IPS-15b (cell line): ENCODE measurements around the gene DIO3.

ENCODE experiments used
- H3K27me3 ChIP-seq: one replicate; pipeline ENCODE4 v1.6.1; 2013; ENCODE audit warnings: low read length; ENCODE audit not compliant: control insufficient read depth, insufficient read depth
- H3K36me3 ChIP-seq: one replicate; pipeline ENCODE4 v1.6.1; 2013; ENCODE audit warnings: low read length; ENCODE audit not compliant: control insufficient read depth, insufficient read depth
- H3K4me1 ChIP-seq: one replicate; pipeline ENCODE4 v1.6.1; 2013; ENCODE audit warnings: mild to moderate bottlenecking, low read length; ENCODE audit not compliant: control insufficient read depth, insufficient read depth
- H3K4me3 ChIP-seq: one replicate; pipeline ENCODE4 v1.5.1; 2013; ENCODE audit warnings: low read depth, low read length
- H3K9ac ChIP-seq: one replicate; pipeline ENCODE4 v1.6.1; 2013; ENCODE audit warnings: low read depth, mild to moderate bottlenecking, low read length
- H3K9me3 ChIP-seq: one replicate; pipeline ENCODE4 v1.6.1; 2013; ENCODE audit warnings: mild to moderate bottlenecking, low read length; ENCODE audit not compliant: control insufficient read depth, insufficient read depth

The DIO3 gene

DNA sequence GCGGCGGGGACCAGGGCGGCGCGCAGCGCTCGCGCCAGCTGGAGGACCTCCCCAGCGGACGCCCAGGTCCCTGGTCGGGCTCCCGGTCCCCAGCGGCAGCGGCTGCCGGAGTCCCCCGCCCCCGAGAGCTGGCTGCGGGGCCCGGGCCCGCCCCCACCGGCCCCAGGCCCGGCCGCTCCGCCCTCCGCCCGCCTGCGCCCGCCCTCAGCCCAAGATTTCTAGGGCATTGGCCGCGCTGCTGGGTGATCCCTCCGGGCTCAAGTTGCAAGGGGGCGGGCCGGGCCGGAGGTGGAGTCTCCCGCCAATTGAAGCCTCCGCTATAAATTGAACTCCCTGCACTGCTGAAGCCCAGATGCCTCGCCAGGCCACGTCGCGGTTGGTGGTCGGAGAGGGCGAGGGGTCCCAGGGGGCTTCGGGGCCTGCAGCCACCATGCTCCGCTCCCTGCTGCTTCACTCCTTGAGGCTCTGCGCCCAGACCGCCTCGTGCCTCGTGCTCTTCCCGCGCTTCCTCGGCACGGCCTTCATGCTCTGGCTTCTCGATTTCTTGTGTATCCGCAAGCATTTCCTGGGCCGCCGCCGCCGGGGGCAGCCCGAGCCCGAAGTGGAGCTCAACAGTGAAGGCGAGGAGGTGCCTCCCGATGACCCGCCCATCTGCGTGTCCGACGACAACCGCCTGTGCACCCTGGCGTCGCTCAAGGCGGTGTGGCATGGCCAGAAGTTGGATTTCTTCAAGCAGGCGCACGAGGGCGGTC, at the start of gene DIO3:
DIO3 (plus strand) TSS at position 351 of the 752 bp plus-strand sequence.
- Histone ChIP-seq H3K4me3 (no peak within 1 kb of the TSS), H3K27me3 (peaks cover 87% of the 10 kb centered on the region), H3K4me1 (no peaks in the 10 kb centered on the region)

DNA sequence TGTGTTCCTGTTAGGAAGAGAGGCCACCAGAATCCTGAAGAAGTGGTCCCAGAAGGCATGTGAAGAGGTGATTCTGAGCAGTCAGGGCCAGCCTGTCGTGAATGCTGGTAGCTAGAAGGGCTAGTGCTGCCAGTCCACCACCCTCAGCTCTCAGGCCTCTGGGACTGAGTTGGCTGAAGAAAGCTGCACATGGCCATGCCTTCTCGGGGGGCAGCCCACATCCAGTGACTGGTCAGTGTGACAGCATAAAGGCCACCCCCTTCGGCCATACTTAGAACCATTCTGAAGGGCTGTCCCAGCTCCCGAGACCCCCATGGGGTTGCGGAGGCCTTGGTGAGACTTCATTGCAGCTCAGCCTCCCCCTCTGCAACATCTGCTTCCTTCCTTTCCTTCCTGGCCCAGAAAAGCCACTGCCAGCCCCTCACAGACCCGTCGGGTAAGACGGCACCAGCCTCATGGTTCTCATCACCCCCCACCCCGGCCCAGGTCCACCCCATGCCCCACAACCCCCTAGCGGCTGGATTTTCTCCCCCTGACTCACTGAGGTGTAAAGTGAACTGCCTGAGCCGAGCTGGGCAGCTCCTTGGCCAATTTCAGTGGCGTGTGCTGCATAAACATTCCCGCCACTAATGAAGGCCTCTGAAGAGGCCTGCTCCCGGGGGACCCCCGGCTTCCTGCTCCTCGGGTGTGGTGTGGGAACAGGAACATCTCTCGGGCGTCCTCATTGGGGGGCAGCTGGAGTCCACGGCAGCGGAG, 49.5 kb upstream of the DIO3 start:
- Histone ChIP-seq H3K4me1 (no peaks in the 10 kb centered on the region), H3K4me3 (no peak overlapping the region), H3K27me3 (no peaks in the 10 kb centered on the region), H3K36me3 (no peaks in the 10 kb centered on the region), H3K9me3 (no peaks in the 10 kb centered on the region), H3K9ac (no peak overlapping the region)

More for the DNA sequence above, at the start of gene DIO3:
- Histone ChIP-seq H3K36me3 (no peaks in the 10 kb centered on the region), H3K9ac (no peak within 1 kb of the TSS), H3K9me3 (peaks cover 9% of the 10 kb centered on the region)

DNA sequence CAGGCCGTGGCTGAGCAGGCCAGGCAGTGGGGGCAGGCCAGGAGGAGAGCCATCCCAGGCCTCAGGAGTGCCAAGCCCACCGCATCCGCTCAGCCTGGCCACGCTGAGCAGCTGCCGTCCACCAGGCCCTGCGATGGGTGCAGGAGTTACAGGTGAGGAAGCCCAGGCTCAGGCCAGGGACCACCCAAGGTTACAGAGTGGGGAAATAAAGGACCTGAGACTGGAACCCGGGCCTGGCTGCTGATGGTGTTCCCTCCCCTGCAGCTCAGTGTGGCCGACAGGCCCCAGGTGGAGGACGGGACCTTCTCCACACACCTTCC, 49.0 kb upstream of the DIO3 start:
- Histone ChIP-seq H3K9me3 (no peaks in the 10 kb centered on the region), H3K27me3 (no peaks in the 10 kb centered on the region), H3K4me1 (no peaks in the 10 kb centered on the region), H3K4me3 (no peak overlapping the region), H3K9ac (no peak overlapping the region), H3K36me3 (no peaks in the 10 kb centered on the region)

DNA sequence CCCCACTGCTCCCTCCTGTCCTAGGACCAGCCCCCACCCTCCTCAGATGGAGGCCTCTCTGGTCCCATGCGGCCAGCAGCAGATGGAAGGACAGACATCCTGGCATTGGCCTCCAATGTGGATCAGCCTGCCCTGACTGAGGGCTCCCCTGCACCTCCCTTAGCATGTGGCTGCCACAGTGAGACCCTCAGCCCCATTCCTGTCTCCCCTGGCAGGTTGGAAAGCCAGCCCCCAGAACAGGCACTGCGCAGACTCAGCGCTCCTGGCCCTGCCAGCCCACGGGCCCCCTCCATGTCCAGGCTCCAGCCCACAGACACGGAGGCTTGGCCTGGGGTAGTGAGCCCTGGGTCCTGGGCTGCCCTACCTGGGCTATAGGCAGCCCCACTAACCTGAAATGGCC, 47.2 kb upstream of the DIO3 start:
- Histone ChIP-seq H3K27me3 (no peaks in the 10 kb centered on the region), H3K4me1 (no peaks in the 10 kb centered on the region), H3K4me3 (no peak overlapping the region), H3K36me3 (no peaks in the 10 kb centered on the region), H3K9ac (no peak overlapping the region), H3K9me3 (no peaks in the 10 kb centered on the region)

DNA sequence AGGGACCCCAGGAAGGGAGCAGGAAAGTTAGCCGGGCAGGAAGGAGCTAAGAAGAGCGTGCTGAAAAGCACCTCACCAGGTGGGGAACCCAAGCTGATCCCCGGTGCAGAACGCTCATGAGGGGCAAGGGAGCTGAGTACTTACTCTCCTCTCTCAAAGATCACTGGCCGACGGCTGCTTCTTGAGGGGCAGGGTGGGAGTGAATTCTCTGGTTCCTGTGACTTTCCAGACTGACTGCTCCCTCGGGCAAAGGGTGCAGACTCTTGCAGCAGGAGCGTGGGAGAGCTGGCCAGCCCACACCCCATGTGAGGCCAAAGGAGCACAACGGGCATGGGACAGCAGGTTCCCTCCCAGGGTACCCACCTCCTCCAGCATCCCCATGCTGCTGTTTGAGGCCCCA, 44.9 kb upstream of the DIO3 start:
- no peaks in the 10 kb centered on the region for H3K36me3 ChIP-seq
- no peak overlapping the region for H3K4me3 ChIP-seq
- H3K4me1 ChIP-seq = no peaks in the 10 kb centered on the region
- H3K9ac ChIP-seq = no peak overlapping the region
- H3K27me3 ChIP-seq = no peaks in the 10 kb centered on the region
- no peaks in the 10 kb centered on the region for H3K9me3 ChIP-seq

DNA sequence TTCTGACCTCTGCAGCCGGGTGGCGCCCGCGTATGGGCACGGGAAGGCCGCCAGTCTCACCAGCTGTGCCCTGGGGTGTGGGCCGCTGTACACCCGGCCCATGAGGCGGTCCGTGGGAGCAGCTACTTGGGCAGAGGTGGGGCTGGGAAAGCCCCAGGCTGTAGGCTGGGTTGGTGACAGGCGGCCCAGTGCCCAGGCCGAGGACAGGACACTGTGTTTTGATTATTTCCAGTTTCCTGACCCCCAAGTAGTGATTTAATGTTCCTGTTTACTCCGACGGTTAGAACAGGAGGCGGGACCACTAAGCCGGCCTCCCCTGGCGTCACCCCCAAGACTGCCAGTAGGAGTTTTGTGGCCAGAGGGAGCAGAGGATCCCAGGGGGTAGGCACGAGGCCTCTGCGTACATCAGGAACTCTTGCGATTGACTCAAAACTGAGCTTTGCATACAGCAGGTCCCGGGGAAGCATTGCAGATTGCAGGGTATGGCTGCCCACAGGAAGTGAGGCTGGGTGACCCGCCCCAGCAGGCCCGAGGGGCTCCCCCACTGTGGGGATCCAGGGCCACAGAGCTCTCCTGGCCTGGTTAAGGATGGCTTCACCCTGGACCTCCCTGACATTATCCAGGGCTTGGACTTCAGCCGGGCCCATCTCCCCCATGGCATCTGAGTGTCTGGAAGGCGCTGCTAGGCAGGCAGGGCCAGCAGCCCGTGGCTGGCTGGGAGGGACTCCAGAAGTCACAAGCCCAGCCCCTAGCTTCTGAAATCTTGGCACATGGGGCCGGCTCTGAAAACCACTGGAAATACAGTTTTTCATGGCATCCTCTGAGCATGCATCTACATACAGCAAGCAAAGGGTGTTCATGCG, 42.5 kb upstream of the DIO3 start:
- H3K27me3 ChIP-seq = no peaks in the 10 kb centered on the region
- no peak overlapping the region for H3K4me3 ChIP-seq
- no peaks in the 10 kb centered on the region for H3K4me1 ChIP-seq
- H3K9me3 ChIP-seq = no peaks in the 10 kb centered on the region
- no peak overlapping the region for H3K9ac ChIP-seq
- no peaks in the 10 kb centered on the region for H3K36me3 ChIP-seq

DNA sequence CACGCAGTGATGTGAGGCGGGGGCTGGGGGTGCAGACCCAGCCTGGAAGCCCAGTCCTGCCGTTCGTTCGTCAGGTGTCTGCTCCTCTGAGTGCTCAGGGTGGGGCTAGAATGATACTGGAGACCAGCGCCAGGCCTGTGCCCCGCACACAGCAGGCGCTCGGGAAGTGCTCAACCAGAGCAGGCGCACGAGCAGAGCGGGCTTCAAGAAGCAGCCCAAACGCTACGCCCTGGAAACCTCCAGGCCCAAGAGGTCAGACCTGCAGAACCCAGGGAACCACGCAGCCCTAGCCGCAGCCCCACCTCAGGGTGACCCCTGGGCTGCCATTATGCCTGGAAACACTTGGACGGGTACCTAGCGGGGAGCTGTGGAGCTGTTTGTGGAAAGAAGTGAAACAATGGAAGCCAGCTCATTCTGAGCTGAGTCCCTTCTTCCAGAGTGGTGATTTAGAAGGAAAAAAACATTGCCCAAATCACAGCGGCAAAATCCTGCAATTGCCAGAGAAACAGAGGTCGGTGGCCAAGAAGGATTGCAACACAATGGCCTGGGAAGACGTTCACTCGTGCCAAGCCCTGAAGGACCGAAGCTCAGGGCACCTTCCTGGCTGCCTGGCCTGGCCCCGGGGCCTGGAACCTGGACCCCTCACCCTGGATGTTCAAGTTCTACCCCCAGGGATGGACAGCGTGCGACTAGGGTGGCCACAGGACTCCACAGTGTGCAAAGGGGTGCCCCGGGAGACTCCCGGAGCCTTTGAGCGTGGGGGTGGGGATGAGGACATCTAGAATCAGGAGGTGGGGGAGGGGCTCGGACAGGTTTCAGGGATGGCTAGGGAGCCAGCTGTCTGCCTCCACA, 40.4 kb upstream of the DIO3 start:
- Histone ChIP-seq H3K4me3 (no peak overlapping the region), H3K4me1 (no peaks in the 10 kb centered on the region)

DNA sequence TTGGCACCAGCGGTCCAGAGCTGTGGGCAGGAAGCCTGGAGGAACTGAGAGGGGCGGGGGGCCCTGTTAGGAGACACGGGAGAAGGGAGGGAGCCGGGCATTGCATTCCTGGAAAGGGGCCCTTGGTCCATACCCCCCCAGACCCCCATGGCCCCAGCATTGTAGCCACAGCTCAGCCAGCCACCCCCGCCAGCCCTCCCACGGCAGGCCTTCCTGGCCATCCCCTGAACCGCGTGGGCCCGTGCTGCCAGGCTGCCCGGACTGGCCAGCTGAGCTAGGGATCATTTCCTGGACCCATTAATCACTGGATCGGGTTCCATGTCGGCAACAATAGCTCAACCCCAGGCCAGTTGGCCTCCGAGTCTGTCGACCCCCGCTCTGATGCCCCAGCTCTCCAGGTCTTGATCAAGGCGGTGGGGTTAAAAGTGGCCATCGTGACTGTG, 39.8 kb upstream of the DIO3 start:
- Histone ChIP-seq H3K4me1 (no peaks in the 10 kb centered on the region), H3K4me3 (no peak overlapping the region), H3K9me3 (no peaks in the 10 kb centered on the region), H3K36me3 (no peaks in the 10 kb centered on the region), H3K9ac (no peak overlapping the region), H3K27me3 (no peaks in the 10 kb centered on the region)

More for the DNA sequence above, 40.4 kb upstream of the DIO3 start:
- Histone ChIP-seq H3K9me3 (no peaks in the 10 kb centered on the region), H3K9ac (no peak overlapping the region), H3K36me3 (no peaks in the 10 kb centered on the region), H3K27me3 (no peaks in the 10 kb centered on the region)

DNA sequence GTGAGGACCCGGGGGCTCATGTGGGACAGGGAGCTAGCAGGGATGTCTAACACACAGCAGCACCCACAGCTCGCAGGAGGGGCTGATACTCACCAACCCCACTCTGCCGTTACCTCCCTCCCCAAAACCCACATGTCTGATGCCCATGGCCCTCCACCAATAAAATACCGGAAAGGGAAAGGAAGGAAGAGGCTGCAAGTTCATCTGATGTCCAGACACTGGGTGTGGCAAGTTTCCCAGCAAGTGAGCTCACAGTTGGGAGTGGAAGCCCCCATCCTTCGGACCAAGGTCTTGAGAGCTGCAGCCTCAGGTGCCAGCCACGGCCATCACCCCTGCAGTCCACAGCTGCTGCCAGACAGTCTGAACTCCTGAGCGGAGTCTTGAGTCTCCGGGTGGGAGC, 39.3 kb upstream of the DIO3 start:
- H3K9me3 ChIP-seq = no peaks in the 10 kb centered on the region
- no peaks in the 10 kb centered on the region for H3K27me3 ChIP-seq
- H3K36me3 ChIP-seq = no peaks in the 10 kb centered on the region
- no peak overlapping the region for H3K9ac ChIP-seq
- H3K4me1 ChIP-seq = no peaks in the 10 kb centered on the region
- H3K4me3 ChIP-seq = no peak overlapping the region

DNA sequence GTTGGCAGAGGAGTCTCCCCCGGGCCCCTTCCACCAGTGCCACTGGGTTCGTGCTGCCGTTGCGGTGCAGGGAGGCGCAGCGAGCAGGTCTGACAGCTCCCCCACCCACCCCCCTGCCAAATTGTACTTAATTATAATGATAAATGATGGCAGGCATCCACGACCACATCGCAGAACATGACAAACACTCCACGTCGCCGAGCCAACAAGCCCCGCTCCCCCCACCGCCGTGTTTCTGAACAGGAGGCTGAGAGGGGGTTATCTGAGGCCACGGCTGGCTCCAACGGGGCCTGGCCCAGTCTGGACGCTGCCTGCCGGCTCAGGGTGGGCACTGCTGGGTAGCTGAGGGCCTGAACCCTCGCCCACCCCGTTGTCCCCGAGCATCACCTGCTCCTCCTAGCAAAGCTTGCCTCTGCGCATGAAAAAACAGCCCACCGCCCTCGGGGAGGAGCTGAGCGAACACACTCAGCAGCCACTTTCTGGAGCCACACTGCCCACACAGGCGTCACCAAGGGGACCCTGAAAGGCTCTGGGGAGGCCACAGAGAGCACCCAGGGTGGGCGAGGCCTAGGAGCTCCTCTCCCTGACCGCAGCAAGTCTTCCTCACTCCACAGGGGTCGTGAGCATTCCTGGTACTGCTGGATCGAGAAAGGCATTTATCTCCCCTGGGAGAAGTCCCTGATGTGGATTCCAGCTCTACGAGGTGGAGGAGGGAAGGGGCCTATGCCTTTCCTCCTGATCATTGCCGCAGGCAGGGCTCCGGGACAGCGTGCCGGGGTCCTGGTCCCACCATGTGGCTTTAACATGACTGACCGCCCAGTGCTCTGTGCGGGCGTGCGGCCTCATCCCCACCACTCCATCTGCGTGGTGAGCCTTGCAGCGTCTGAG, 35.4 kb upstream of the DIO3 start:
- Histone ChIP-seq H3K9me3 (no peaks in the 10 kb centered on the region), H3K36me3 (no peaks in the 10 kb centered on the region), H3K27me3 (no peaks in the 10 kb centered on the region), H3K4me1 (no peaks in the 10 kb centered on the region), H3K4me3 (no peak overlapping the region), H3K9ac (no peak overlapping the region)
